GM12878 (cell line): Measurements from ENCODE around the gene CDSN. TPM values are rescaled to one million over a fixed set of nuclear protein-coding genes. Genes with fewer than 3 reads are reported as not detected.

Experiments used
- CEBPB ChIP-seq, 2 experiments: fragments of 150-350 bp in 1 of 2; IDR thresholded peaks; 2 replicates each; pipeline ENCODE4 v1.6.1; 2012 to 2014; ENCODE audit warnings: low read depth in 2 of 2, low read length in 2 of 2, borderline replicate concordance in 1 of 2, inconsistent platforms in 1 of 2
- CHD1 ChIP-seq: IDR thresholded peaks from 2 replicates; pipeline ENCODE4 v1.6.1; 2012; ENCODE audit warnings: low read depth, low read length, improper control_type of control experiment
- EGR1 ChIP-seq, 2 experiments: IDR thresholded peaks; 1 replicate in 1 of 2; 2 replicates in 1 of 2; pipeline ENCODE4 v1.6.1; 2011 to 2012; ENCODE audit warnings: low read depth in 2 of 2, low read length in 2 of 2, borderline replicate concordance in 1 of 2, mild to moderate bottlenecking in 1 of 2, moderate library complexity in 1 of 2
- EZH2 ChIP-seq: IDR thresholded peaks from 2 replicates; pipeline ENCODE4 v1.6.1; 2012; ENCODE audit warnings: low read depth, mild to moderate bottlenecking, control low read depth, inconsistent platforms, low read length, borderline replicate concordance; ENCODE audit not compliant: control insufficient read depth
- GABPA ChIP-seq: IDR thresholded peaks from 2 replicates; pipeline ENCODE4 v1.6.1; 2014; ENCODE audit warnings: antibody characterized with exemption, low read depth, mild to moderate bottlenecking, inconsistent platforms
- HDAC6 ChIP-seq: fragments of 200-600 bp; sonication (generic); IDR thresholded peaks from one replicate; pipeline ENCODE4 v1.8.0; 2017; ENCODE audit warnings: antibody characterized with exemption; ENCODE audit not compliant: unreplicated experiment
- HDGF ChIP-seq: fragments of 450-650 bp; IDR thresholded peaks from 2 replicates; pipeline ENCODE4 v1.6.1; 2016; ENCODE audit warnings: antibody characterized with exemption
- IRF3 ChIP-seq: fragments of 450-650 bp; IDR thresholded peaks from 2 replicates; pipeline ENCODE4 v1.6.1; 2014; ENCODE audit warnings: mild to moderate bottlenecking
- LARP7 ChIP-seq: fragments of 450-650 bp; IDR thresholded peaks from 2 replicates; pipeline ENCODE4 v1.6.1; 2017; ENCODE audit warnings: mild to moderate bottlenecking
- MAX ChIP-seq: IDR thresholded peaks from 2 replicates; pipeline ENCODE4 v1.6.1; 2012; ENCODE audit warnings: low read depth, low read length, improper control_type of control experiment
- NFYA ChIP-seq: IDR thresholded peaks from 2 replicates; pipeline ENCODE4 v1.6.1; 2011; ENCODE audit warnings: low read depth, mild to moderate bottlenecking, low read length, improper control_type of control experiment, borderline replicate concordance
- NFYB ChIP-seq: IDR thresholded peaks from 2 replicates; pipeline ENCODE4 v1.6.1; 2011; ENCODE audit warnings: low read depth, mild to moderate bottlenecking, low read length, improper control_type of control experiment, moderate library complexity; ENCODE audit not compliant: insufficient read depth
- NR2F1 ChIP-seq: fragments of 450-650 bp; conservative IDR thresholded peaks from 2 replicates; pipeline ENCODE4 v1.6.1; 2017; ENCODE audit warnings: mild to moderate bottlenecking
- NRF1 ChIP-seq: conservative IDR thresholded peaks from 2 replicates; pipeline ENCODE4 v1.6.1; 2011; ENCODE audit warnings: mild to moderate bottlenecking, low read depth, low read length, improper control_type of control experiment
- POLR2A ChIP-seq: IDR thresholded peaks from 2 replicates; pipeline ENCODE4 v1.6.1; 2011; ENCODE audit warnings: low read depth, mild to moderate bottlenecking, low read length
- POLR2AphosphoS2 ChIP-seq: IDR thresholded peaks from 2 replicates; pipeline ENCODE4 v1.6.1; 2011; ENCODE audit warnings: low read depth, mild to moderate bottlenecking, low read length, improper control_type of control experiment, moderate library complexity
- RB1 ChIP-seq: fragments of 450-650 bp; formaldehyde crosslinking; IDR thresholded peaks from 2 replicates; pipeline ENCODE4 v1.6.1; 2017; ENCODE audit warnings: mild to moderate bottlenecking, borderline replicate concordance
- RFX5 ChIP-seq: IDR thresholded peaks from 2 replicates; pipeline ENCODE4 v1.6.1; 2011; ENCODE audit warnings: low read depth, low read length, improper control_type of control experiment
- SMC3 ChIP-seq: IDR thresholded peaks from 2 replicates; pipeline ENCODE4 v1.6.1; 2011; ENCODE audit warnings: low read length, improper control_type of control experiment, borderline replicate concordance
- STAT3 ChIP-seq: IDR thresholded peaks from 2 replicates; pipeline ENCODE4 v1.6.1; 2011; ENCODE audit warnings: low read depth, low read length, improper control_type of control experiment
- TARDBP ChIP-seq: IDR thresholded peaks from 2 replicates; pipeline ENCODE4 v1.6.1; 2016; ENCODE audit warnings: borderline replicate concordance
- ZBTB40 ChIP-seq: fragments of 450-650 bp; IDR thresholded peaks from 2 replicates; pipeline ENCODE4 v1.6.1; 2016; ENCODE audit warnings: mild to moderate bottlenecking, moderate library complexity, borderline replicate concordance
- ZNF274 ChIP-seq: IDR thresholded peaks from one replicate; pipeline ENCODE4 v1.8.0; 2011; ENCODE audit not compliant: insufficient read length, insufficient read depth
- ZNF384 ChIP-seq: IDR thresholded peaks from 2 replicates; pipeline ENCODE4 v1.6.1; 2012; ENCODE audit warnings: low read depth, mild to moderate bottlenecking, low read length, improper control_type of control experiment, borderline replicate concordance
- ZNF622 ChIP-seq: fragments of 450-650 bp; IDR thresholded peaks from 2 replicates; pipeline ENCODE4 v1.6.1; 2017; ENCODE audit warnings: mild to moderate bottlenecking, inconsistent platforms
- polyA plus RNA-seq, 11 experiments: library from polyadenylated mRNA; depleted of rRNA in 4 of 11; unstranded in 6 of 11; stranded (reverse) in 5 of 11; fragments of >200 nt; fragmentation: Nextera tagmentation in 4 of 11; fragmentation: Illumina TruSeq in 1 of 11; extraction: Ambion mirVana in 4 of 11; extraction: Trizol in 1 of 11; gene quantifications; 1 replicate in 1 of 11; 2 replicates in 10 of 11; pipeline versions ENCODE4 v1.2.1 to v1.2.3, GENCODE V29; 2011 to 2016; ENCODE audit warnings: inconsistent platforms in 2 of 11, missing spikeins in 2 of 11, low read depth in 1 of 11
- total RNA-seq, 4 experiments: library from RNA; depleted of rRNA in 3 of 4; stranded (reverse); fragments of >200 nt in 3 of 4; fragmentation: Illumina TruSeq in 1 of 4; extraction: Trizol in 1 of 4; gene quantifications; 2 replicates each; pipeline versions ENCODE4 v1.2.1 to v1.2.3, GENCODE V29; 2013 to 2021
- TF ChIP-seq, protein P1 (sequence below): IDR thresholded peaks from 2 replicates; pipeline ENCODE4 v1.6.1; 2012; ENCODE audit warnings: low read depth, low read length, improper control_type of control experiment

Gene CDSN
- total and polyA plus RNA-seq, 10 of the 15 experiments (the other 5 are each of a cell fraction or from before 2014, with no cell fraction given) = 0.01 TPM; not detected in 9

DNA sequence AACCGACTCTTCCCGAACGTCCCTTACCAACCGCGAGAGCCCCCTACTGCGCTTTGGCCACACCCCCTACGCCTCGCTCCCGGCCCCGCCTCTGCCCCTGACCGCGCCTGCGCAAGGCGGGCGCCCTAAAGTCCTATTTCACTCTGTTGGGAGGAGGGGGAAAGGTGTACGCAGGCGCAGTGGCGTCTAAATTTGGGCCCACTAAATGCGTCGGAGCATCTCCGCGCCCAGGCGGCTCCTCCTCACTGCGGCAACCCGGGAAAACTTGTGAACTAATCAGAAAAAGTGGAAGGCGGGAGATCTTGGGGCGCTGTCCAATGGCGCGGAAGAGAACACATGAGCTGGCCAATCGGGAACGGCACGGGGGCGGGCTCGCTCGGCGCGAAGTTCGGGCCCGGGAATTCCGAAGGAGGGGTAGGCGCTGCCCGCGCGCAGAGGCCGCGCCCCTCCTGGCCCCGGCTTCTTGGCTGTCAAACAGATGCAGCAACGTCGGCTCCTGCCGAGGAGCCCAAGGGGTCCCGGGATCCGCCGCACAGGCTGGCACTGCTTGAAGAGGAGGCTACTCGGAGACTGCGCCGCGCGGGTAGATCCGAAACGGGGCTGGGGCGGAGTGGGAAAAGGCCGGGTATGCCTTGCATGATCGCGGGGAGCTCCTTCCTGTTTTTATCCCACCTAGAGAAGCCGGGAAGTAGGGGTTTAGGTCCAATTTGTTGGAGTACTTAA lies 38.1 kb upstream of the CDSN start, which contains the start of gene TCF19 (continued):
- TF ChIP-seq RFX5 (peak; percentile 34; the same call in 1 of the 2 replicates), NFYA (peak; percentile 85), MAX (no peak; the same call in 1 of the 2 replicates), LARP7 (0 out of 2 replicates have a peak, but pooled peaks have one; percentile 29), ZNF274 (no peak), ZNF384 (no peak), IRF3 (peak; percentile 96), SMC3 (no peak), NFYB (peak; percentile 99), POLR2A (peak; percentile 66), EZH2 (no peak), ZBTB40 (peak; percentile 31; the same call in 1 of the 2 replicates), CEBPB (IDR thresholded peaks at IDR 0.05; ENCODE audit: borderline replicate concordance in 1 of 2, low read depth in 2 of 2, low read length in 2 of 2) (no peak), RB1 (peak; percentile 100), GABPA (no peak), POLR2AphosphoS2 (no peak), HDAC6 (no peak), CHD1 (no peak), EGR1 (IDR thresholded peaks at IDR 0.05; ENCODE audit: borderline replicate concordance in 1 of 2, low read depth in 2 of 2, low read length in 2 of 2) (peak in 1 of 2 experiments; percentile 85; a peak in 2 of 3 replicates), TARDBP (no peak), STAT3 (no peak), HDGF (0 out of 2 replicates have a peak, but pooled peaks have one; percentile 78), ZNF622 (no peak), NR2F1 (no peak), NRF1 (peak; percentile 84)
- TF ChIP-seq, protein P1, sequence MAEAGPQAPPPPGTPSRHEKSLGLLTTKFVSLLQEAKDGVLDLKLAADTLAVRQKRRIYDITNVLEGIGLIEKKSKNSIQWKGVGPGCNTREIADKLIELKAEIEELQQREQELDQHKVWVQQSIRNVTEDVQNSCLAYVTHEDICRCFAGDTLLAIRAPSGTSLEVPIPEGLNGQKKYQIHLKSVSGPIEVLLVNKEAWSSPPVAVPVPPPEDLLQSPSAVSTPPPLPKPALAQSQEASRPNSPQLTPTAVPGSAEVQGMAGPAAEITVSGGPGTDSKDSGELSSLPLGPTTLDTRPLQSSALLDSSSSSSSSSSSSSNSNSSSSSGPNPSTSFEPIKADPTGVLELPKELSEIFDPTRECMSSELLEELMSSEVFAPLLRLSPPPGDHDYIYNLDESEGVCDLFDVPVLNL = peak; percentile 94
